HG03575 (cell line): ENCODE measurements around the gene NOL3.
"Not testable (repeated sequence)": the region's sequence is repeated elsewhere in the genome, so short reads cannot be mapped to it uniquely, and the experiment has no call there.

ENCODE experiments used
- ATAC-seq: cut with Tn5 transposase; IDR thresholded peaks from one replicate; pipeline ENCODE4 v1.9.1; 2021; ENCODE audit not compliant: unreplicated experiment, insufficient number of reproducible peaks, low FRiP score; ENCODE audit errors: extremely low read depth

NOL3 gene

DNA sequence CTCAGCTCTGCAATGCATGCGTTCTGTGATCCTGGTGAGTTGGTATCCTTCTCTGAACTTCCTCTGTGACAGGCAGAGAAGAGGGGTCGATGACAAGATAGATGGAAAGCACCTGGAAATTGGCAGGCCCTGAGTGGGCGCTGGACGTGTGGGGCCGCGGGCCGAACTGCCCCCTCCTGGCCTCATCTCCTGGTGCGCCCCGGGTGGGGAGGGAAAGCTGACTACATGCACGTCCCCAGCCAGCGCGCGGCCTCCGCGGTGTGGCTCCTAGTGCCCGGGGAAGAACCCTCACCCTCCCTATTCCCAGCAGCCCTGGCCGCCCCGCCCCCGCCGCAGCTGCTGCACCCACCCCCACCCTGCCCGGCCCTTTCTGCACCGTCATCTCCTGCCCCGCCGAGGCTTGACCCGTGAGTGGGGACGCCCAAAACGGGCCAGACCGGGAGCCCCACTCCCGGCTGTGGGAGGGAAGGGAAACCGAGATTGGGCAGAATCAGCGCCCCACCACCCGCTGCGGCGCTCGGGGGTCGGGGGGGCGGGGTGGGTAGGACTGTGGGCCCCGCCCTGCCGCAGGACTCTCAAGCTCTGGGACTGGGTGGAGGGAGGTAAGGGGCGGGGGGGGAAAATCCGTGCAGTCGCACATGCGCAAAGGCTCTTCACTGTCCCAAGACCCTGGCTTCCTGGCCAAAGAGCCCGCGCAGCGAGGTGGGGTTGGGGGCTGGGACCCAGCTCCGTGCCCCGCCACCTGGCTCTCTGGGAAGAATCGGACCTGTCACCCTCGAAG lies at the start of gene NOL3:
Gene NOL3 (plus strand): TSS at position 371 of the 781 bp plus-strand sequence.
- ATAC-seq, result no peak

DNA sequence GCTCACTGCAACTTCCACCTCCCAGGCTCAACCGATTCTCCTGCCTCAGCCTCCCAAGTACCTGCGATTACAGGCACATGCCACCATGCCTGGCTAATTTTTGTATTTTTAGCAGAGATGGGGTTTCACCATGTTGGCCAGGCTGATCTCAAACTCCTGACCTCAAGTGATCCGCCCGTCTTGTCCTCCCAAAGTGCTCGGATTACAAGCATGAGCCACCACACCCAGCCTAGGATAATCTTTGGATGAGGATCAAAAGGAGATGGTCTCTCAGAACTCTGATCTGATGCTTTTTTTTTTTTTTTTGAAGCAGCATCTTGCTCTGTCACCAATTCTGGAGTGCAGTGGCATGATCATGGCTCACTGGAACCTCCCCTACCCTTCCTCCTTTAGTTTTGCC lies 47.5 kb upstream of the NOL3 start:
- ATAC-seq, result not testable (repeated sequence)

GRCh38 chr16:67128417-67128816 lies 41.9 kb upstream of the NOL3 start:
- ATAC-seq, result no peak

GRCh38 chr16:67128887-67129286 lies 41.5 kb upstream of the NOL3 start:
- ATAC-seq, result no peak

DNA sequence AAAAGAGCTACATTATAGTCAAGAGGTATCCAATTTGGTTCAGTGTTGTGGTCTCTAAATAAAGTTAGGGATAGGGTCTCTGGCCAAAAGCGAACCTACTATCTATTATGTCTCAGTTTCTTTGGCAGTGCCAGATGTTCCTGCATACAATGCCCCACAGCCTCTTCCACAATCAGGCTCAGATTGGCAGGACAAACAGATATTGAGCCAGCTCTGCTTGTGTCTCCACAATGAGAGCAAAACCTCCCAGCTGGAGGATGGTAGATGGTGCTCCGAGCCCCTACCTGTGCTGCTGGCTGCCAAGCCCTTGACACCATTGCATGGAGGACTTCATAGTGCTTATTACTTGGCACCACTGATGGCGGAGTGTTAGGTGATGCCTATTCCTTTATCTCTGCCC lies 40.9 kb upstream of the NOL3 start:
- ATAC-seq, result no peak

GRCh38 chr16:67137605-67138004 lies 32.7 kb upstream of the NOL3 start:
- no peak for ATAC-seq

- no peak for ATAC-seq
Measured at GRCh38 chr16:67141391-67141790, 28.9 kb upstream of the NOL3 start.

- ATAC-seq, result no peak
Measured at GRCh38 chr16:67142342-67142741, 28.0 kb upstream of the NOL3 start.

DNA sequence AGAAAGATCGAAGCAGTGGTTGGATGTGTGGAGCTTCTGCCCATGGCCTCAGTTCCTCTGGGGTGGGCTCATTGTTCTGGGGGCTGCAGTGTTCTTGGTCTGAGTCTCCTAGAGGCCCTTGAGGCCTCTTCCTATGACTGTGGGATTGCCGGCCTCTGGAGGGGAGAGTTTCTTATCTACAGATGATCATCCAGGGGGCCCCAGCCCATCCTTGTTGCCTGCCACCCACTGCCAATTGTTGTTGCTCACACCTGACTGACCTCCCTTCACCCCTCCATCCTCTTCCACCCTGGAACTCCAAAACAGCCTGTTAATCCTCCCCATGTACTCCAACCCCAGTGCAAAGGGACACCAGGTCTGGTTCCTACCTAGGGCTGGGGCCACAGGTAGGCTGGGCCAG lies 25.4 kb upstream of the NOL3 start:
- ATAC-seq, result no peak

GRCh38 chr16:67145746-67146145 lies 24.6 kb upstream of the NOL3 start:
- no peak for ATAC-seq

- no peak for ATAC-seq
Measured at GRCh38 chr16:67146523-67147357, 23.6 kb upstream of the NOL3 start.

- ATAC-seq, result no peak
Measured at GRCh38 chr16:67147437-67148140, 22.7 kb upstream of the NOL3 start.

- no peak for ATAC-seq
Measured at GRCh38 chr16:67148221-67148620, 22.1 kb upstream of the NOL3 start.

DNA sequence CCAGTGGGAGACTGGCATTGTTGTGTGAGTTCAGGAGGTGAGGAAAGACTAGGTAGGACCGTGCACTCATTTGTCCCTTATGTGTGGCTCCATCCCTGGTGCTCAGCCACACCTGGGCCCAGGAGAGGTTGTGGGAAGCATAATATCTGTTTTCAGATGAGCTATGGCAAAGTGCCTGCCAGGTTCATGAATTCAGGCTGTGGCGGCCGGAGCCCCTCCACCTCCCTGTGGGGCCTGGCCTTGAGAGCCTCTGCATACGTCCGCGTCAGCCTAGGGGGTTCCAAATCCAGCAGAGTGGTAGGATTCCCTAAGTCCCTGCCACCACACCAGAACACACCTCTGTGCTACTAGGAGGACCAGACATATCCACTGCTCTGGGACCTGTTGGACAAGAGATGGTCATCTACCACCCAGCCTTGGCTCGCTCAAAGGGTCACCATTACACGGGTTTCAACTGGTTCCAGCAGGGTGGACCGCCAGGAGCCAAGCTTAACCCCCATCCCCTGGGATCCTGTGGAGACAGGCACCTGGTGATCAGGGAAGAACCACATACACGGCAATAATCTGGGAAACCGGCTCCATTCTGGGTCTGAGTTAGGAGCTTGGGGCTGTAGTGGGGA lies 21.6 kb upstream of the NOL3 start:
- no peak for ATAC-seq

- ATAC-seq, result no peak
Measured at GRCh38 chr16:67149276-67150046, 20.9 kb upstream of the NOL3 start.

DNA sequence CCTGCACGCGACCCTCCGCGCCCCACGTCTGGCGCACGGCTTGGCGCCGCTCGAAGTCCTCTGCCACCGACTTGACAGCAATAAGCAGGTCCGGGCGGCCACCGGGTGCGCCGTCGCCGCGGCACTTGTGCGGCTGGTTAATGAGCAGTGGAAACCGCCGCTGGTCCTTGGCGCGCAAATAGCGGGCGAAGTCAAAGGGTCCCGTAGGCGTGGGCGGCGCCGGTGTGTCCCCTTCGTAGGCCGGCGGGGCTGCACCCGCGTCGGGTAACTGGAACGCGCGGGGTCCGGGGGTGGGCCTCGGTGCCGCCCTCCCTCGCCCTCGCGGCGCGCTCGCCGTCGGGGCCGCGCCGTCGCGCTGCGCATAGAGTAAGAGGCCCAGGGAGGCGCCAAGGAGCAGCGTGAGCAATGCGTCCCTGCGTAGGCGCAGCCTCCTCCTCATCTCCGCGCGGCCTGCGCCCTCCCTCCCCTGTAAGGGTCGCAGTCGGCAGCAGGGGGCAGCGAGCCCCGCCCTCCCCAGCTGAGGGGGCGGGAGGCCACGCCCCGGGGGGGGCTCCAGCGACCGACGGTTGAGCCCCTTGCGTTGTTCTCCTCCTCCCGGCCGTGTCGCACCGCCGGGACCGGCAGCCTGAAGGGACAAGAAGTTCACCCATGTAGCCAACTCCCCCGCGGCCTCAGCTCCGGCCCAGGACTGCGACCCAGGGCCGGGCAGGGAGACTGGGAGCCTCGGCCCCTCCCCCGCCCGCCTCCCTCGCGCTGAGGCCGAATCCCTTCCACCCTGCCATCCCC lies 20.1 kb upstream of the NOL3 start:
- no peak for ATAC-seq

DNA sequence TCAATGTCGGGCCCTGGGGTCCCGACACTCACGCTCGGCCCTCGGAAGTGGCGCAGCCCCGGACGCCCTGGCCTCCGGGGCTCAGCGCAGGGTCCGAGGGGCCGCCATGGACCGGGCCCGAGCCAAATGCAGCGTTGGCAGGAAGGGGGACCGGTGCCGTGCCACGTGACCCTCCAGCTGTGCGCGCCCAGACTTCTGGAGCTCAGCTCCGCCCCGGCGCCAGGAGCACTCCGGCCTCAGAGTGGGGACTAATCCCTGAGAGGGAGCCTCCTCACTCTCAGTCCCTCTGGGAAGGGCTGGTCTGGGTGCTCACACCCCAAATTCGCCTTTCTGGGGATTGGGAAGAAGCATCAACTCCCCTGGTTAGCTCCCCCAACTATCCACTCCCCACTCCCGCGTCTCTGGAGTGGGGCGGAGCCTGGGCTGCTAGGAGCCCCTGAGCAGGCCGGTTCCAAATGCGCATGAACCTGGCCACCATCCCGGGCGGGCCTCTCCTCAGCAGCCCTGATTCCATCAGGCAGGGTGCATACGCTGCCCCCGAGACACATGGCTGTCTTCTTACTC lies 19.4 kb upstream of the NOL3 start, which contains the start of gene B3GNT9:
Gene B3GNT9 (minus strand): TSS at position 166 of the 564 bp plus-strand sequence. CDS start 513 bp downstream, outside the sequence.
- ATAC-seq, result no peak
